GM12873 (cell line): ENCODE measurements around the gene CDK4.

Experiments
- CTCF ChIP-seq: IDR thresholded peaks from 2 replicates; pipeline ENCODE4 v1.5.1; 2012; ENCODE audit warnings: low read depth, mild to moderate bottlenecking, moderate library complexity, low read length, control low read depth; ENCODE audit not compliant: insufficient read depth; ENCODE audit errors: missing control alignments

Gene CDK4

GRCh38 chr12:57783466-57783801, 31.3 kb upstream of the CDK4 start:
- TF ChIP-seq CTCF: no peak

GRCh38 chr12:57782608-57783465, 30.7 kb upstream of the CDK4 start, which contains the start of gene TSFM:
TSFM (plus strand) TSS chr12:57782787; CDS start chr12:57782802, 15 bp downstream.
- TF ChIP-seq CTCF: peak; percentile 94

GRCh38 chr12:57782243-57782607, 30.1 kb upstream of the CDK4 start:
- no peak for TF ChIP-seq CTCF

- no peak for TF ChIP-seq CTCF
These were observed 29.7 kb upstream of the CDK4 start for GRCh38 chr12:57781801-57782200.

GRCh38 chr12:57781244-57781643, 29.1 kb upstream of the CDK4 start:
- TF ChIP-seq CTCF: no peak

GRCh38 chr12:57780284-57780897, 28.3 kb upstream of the CDK4 start:
- TF ChIP-seq CTCF: no peak

GRCh38 chr12:57779736-57780135, 27.6 kb upstream of the CDK4 start:
- no peak for TF ChIP-seq CTCF
